OCI-LY3 (cell line): Measurements from ENCODE around the gene NAV2.

ENCODE experiments used
- H2AFZ ChIP-seq: fragments of 200-600, 300-600 bp; shearing (Covaris generic); 2 replicates; pipeline ENCODE4 v1.6.0; 2014; ENCODE audit warnings: antibody characterized with exemption, low read depth, low read length
- H3K27ac ChIP-seq: fragments of 200-600, 300-600 bp; sonication (generic); 2 replicates; pipeline ENCODE4 v1.5.1; 2014; ENCODE audit warnings: mild to moderate bottlenecking, low read length, moderate library complexity, mixed read lengths
- H3K27me3 ChIP-seq: fragments of 200-600, 300-600 bp; sonication (generic); 2 replicates; pipeline ENCODE4 v1.6.1; 2014; ENCODE audit warnings: low read depth, low read length, mixed read lengths
- H3K36me3 ChIP-seq: fragments of 200-600, 300-600 bp; sonication (generic); replicated peaks from 2 replicates; pipeline ENCODE3; 2014; ENCODE audit warnings: low read depth, low read length, mixed read lengths
- H3K4me1 ChIP-seq: fragments of 300-600, 200-600 bp; sonication (generic); 2 replicates; pipeline ENCODE4 v1.6.1; 2014; ENCODE audit warnings: low read length, mixed read lengths
- H3K4me2 ChIP-seq: fragments of 200-600, 300-600 bp; sonication (generic); 2 replicates; pipeline ENCODE4 v1.6.1; 2014; ENCODE audit warnings: low read length, mixed read lengths
- H3K4me3 ChIP-seq: fragments of 300-600, 200-600 bp; sonication (generic); 2 replicates; pipeline ENCODE4 v1.5.1; 2014; ENCODE audit warnings: antibody characterized with exemption, mild to moderate bottlenecking, low read length, moderate library complexity
- H3K79me2 ChIP-seq: fragments of 300-600, 200-600 bp; shearing (Covaris generic); 2 replicates; pipeline ENCODE4 v1.6.1; 2014; ENCODE audit warnings: mild to moderate bottlenecking, low read length, mixed read lengths
- H3K9ac ChIP-seq: fragments of 300-600, 200-600 bp; shearing (Covaris generic); 2 replicates; pipeline ENCODE4 v1.6.0; 2014; ENCODE audit warnings: mild to moderate bottlenecking, low read length, moderate library complexity
- H3K9me3 ChIP-seq: fragments of 200-600, 300-600 bp; shearing (Covaris generic); 2 replicates; pipeline ENCODE4 v1.6.1; 2014; ENCODE audit warnings: low read length, mixed read lengths; ENCODE audit not compliant: insufficient read depth
- H4K20me1 ChIP-seq: fragments of 200-600, 300-600 bp; sonication (generic); 2 replicates; pipeline ENCODE4 v1.6.1; 2016; ENCODE audit warnings: low read length, mixed read lengths; ENCODE audit not compliant: insufficient read depth
- EZH2phosphoT487 ChIP-seq: fragments of 200-600 bp; shearing (Covaris generic); IDR thresholded peaks from 2 replicates; pipeline ENCODE4 v1.6.1; 2018; ENCODE audit warnings: antibody characterized with exemption, mixed run types, low read depth
- TF ChIP-seq, protein P1 (sequence below): fragments of 200-600, 300-600 bp; sonication (generic); IDR thresholded peaks from 2 replicates; pipeline ENCODE4 v1.5.1; 2014; ENCODE audit warnings: antibody characterized with exemption, low read length, low read depth

The NAV2 gene

GRCh38 chr11:19693146-19693545 lies 19.5 kb upstream of the NAV2 start:
- no peaks in the 10 kb centered on the region for H3K36me3 ChIP-seq
- TF ChIP-seq EZH2phosphoT487, result no peak
- TF ChIP-seq, protein P1, sequence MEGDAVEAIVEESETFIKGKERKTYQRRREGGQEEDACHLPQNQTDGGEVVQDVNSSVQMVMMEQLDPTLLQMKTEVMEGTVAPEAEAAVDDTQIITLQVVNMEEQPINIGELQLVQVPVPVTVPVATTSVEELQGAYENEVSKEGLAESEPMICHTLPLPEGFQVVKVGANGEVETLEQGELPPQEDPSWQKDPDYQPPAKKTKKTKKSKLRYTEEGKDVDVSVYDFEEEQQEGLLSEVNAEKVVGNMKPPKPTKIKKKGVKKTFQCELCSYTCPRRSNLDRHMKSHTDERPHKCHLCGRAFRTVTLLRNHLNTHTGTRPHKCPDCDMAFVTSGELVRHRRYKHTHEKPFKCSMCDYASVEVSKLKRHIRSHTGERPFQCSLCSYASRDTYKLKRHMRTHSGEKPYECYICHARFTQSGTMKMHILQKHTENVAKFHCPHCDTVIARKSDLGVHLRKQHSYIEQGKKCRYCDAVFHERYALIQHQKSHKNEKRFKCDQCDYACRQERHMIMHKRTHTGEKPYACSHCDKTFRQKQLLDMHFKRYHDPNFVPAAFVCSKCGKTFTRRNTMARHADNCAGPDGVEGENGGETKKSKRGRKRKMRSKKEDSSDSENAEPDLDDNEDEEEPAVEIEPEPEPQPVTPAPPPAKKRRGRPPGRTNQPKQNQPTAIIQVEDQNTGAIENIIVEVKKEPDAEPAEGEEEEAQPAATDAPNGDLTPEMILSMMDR, result no peak
- H3K4me2 ChIP-seq, result no peak overlapping the region
- H3K4me3 ChIP-seq, result no peak overlapping the region
- no peaks in the 10 kb centered on the region for H3K79me2 ChIP-seq
- no peak overlapping the region for H3K9ac ChIP-seq
- H3K27ac ChIP-seq, result no peak overlapping the region
- H4K20me1 ChIP-seq, result no peaks in the 10 kb centered on the region
- no peaks in the 10 kb centered on the region for H3K9me3 ChIP-seq
- H3K27me3 ChIP-seq, result peaks cover 26% of the 10 kb centered on the region
- H3K4me1 ChIP-seq, result no peaks in the 10 kb centered on the region
- H2AFZ ChIP-seq, result no peak overlapping the region

- H3K4me1 ChIP-seq, result no peaks in the 10 kb centered on the region
- H3K4me3 ChIP-seq, result no peak overlapping the region
- no peak overlapping the region for H3K4me2 ChIP-seq
- no peaks in the 10 kb centered on the region for H3K36me3 ChIP-seq
- H2AFZ ChIP-seq, result no peak overlapping the region
- H3K79me2 ChIP-seq, result no peaks in the 10 kb centered on the region
- H3K27me3 ChIP-seq, result peaks cover 27% of the 10 kb centered on the region
- H3K9me3 ChIP-seq, result no peaks in the 10 kb centered on the region
- H4K20me1 ChIP-seq, result no peaks in the 10 kb centered on the region
- H3K9ac ChIP-seq, result no peak overlapping the region
- TF ChIP-seq EZH2phosphoT487, result no peak
- TF ChIP-seq, protein P1, result no peak
- no peak overlapping the region for H3K27ac ChIP-seq
Measured at GRCh38 chr11:19694796-19695345, 17.8 kb upstream of the NAV2 start.

DNA sequence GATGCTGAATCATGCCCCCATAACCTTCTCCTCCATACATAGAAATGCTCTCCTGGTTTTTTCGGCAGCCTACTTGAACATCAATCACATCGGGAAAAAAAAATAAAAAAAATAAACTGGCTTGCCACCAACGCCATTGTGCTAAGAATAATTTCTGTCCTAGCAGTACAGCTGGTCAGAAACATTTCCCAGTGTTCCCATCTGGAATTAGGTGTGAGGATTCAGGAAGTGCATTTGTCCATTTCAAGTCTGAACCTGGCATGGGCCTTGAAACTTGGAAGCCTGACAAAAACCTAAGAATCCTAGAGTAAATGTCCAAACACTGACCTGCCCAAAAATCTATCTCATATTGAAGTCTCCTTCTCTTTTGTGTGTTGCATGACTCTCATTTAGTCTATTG lies 16.6 kb upstream of the NAV2 start:
- no peak overlapping the region for H3K4me2 ChIP-seq
- TF ChIP-seq, protein P1, result no peak
- no peak for TF ChIP-seq EZH2phosphoT487

GRCh38 chr11:19696904-19697303 lies 15.7 kb upstream of the NAV2 start:
- H3K27ac ChIP-seq, result no peak overlapping the region

More for the DNA sequence above, 16.6 kb upstream of the NAV2 start:
- Histone ChIP-seq H2AFZ (no peak overlapping the region), H4K20me1 (no peaks in the 10 kb centered on the region), H3K9me3 (no peaks in the 10 kb centered on the region), H3K27me3 (peaks cover 22% of the 10 kb centered on the region), H3K27ac (no peak overlapping the region), H3K4me3 (no peak overlapping the region), H3K79me2 (no peaks in the 10 kb centered on the region), H3K36me3 (no peaks in the 10 kb centered on the region), H3K4me1 (no peaks in the 10 kb centered on the region), H3K9ac (no peak overlapping the region)

More at GRCh38 chr11:19696904-19697303, 15.7 kb upstream of the NAV2 start:
- Histone ChIP-seq H3K36me3 (no peaks in the 10 kb centered on the region), H3K27me3 (peaks cover 22% of the 10 kb centered on the region), H3K4me2 (no peak overlapping the region), H3K4me1 (no peaks in the 10 kb centered on the region), H2AFZ (no peak overlapping the region), H3K4me3 (no peak overlapping the region), H3K79me2 (no peaks in the 10 kb centered on the region), H3K9ac (no peak overlapping the region), H3K9me3 (no peaks in the 10 kb centered on the region), H4K20me1 (no peaks in the 10 kb centered on the region)
- no peak for TF ChIP-seq EZH2phosphoT487
- TF ChIP-seq, protein P1, result no peak
